HG03095 (cell line): ENCODE data around the gene EOGT.

Source experiments
- ATAC-seq: cut with Tn5 transposase; IDR thresholded peaks from one replicate; pipeline ENCODE4 v1.9.1; 2021; ENCODE audit warnings: moderate library complexity; ENCODE audit not compliant: unreplicated experiment

The EOGT gene

GRCh38 chr3:68963891-68964290 lies 49.6 kb downstream of the EOGT start:
- ATAC-seq, result no peak

- ATAC-seq, result no peak
Observed at GRCh38 chr3:68963376-68963775, 50.1 kb downstream of the EOGT start.

GRCh38 chr3:68958932-68959331 lies 54.6 kb downstream of the EOGT start:
- ATAC-seq, result no peak

GRCh38 chr3:68957895-68958294 lies 55.6 kb downstream of the EOGT start:
- ATAC-seq, result no peak

- ATAC-seq, result no peak
Observed at GRCh38 chr3:68953816-68954444, 59.6 kb downstream of the EOGT start.

- no peak for ATAC-seq
Observed at GRCh38 chr3:68945225-68945624, 68.3 kb downstream of the EOGT start.

GRCh38 chr3:68943753-68944500 lies 69.6 kb downstream of the EOGT start:
- ATAC-seq, result no peak

GRCh38 chr3:68941055-68941454 lies 72.4 kb downstream of the EOGT start:
- no peak for ATAC-seq

GRCh38 chr3:68936856-68937255 lies 76.6 kb downstream of the EOGT start:
- no peak for ATAC-seq

- no peak for ATAC-seq
Observed at GRCh38 chr3:68935778-68936177, 77.7 kb downstream of the EOGT start.

GRCh38 chr3:68931406-68932149 lies 81.9 kb downstream of the EOGT start:
- no peak for ATAC-seq
